H9 (cell line): Measurements from ENCODE around the gene SGCD. TPM values are rescaled to one million over a fixed set of nuclear protein-coding genes. Genes with fewer than 3 reads are reported as not detected.

Experiments used
- DNase-seq: peaks from one replicate; pipeline ENCODE4 v3.0.0-alpha.2; 2017
- H2AFZ ChIP-seq: one replicate; pipeline ENCODE4 v1.6.1; 2013; ENCODE audit warnings: mild to moderate bottlenecking, low read length, control low read depth, moderate library complexity
- H2AK5ac ChIP-seq: 2 replicates; pipeline ENCODE4 v1.6.1; 2013; ENCODE audit warnings: low read length, control low read depth, mixed read lengths; ENCODE audit not compliant: insufficient read length
- H2BK120ac ChIP-seq: one replicate; pipeline ENCODE4 v1.6.1; 2013; ENCODE audit warnings: low read depth, mild to moderate bottlenecking, low read length, control low read depth, inconsistent platforms; ENCODE audit not compliant: poor library complexity, severe bottlenecking
- H2BK12ac ChIP-seq: 2 replicates; pipeline ENCODE4 v1.6.1; 2013; ENCODE audit warnings: low read length, control low read depth, mixed read lengths, low read depth; ENCODE audit not compliant: insufficient read length
- H2BK15ac ChIP-seq: 2 replicates; pipeline ENCODE4 v1.6.1; 2013; ENCODE audit warnings: low read depth, low read length, control low read depth
- H2BK20ac ChIP-seq: one replicate; pipeline ENCODE4 v1.6.1; 2013; ENCODE audit warnings: low read depth, mild to moderate bottlenecking, low read length, control low read depth, inconsistent platforms; ENCODE audit not compliant: poor library complexity, severe bottlenecking
- H2BK5ac ChIP-seq: 2 replicates; pipeline ENCODE4 v1.6.1; 2013; ENCODE audit warnings: low read length, control low read depth, mixed read lengths; ENCODE audit not compliant: insufficient read length
- H3K14ac ChIP-seq: 2 replicates; pipeline ENCODE4 v1.6.1; 2013; ENCODE audit warnings: low read length, control low read depth; ENCODE audit not compliant: insufficient read depth
- H3K18ac ChIP-seq: 2 replicates; pipeline ENCODE4 v1.6.1; 2013; ENCODE audit warnings: low read depth, mild to moderate bottlenecking, mixed read lengths, low read length, control low read depth; ENCODE audit not compliant: insufficient read length
- H3K23ac ChIP-seq: 2 replicates; pipeline ENCODE4 v1.6.1; 2013; ENCODE audit warnings: low read length, control low read depth, mixed read lengths, low read depth; ENCODE audit not compliant: insufficient read length
- H3K23me2 ChIP-seq: 2 replicates; pipeline ENCODE4 v1.6.1; 2013; ENCODE audit warnings: low read depth, mild to moderate bottlenecking, mixed read lengths, low read length, control low read depth; ENCODE audit not compliant: insufficient read length, poor library complexity, severe bottlenecking
- H3K27ac ChIP-seq: 2 replicates; pipeline ENCODE4 v1.5.1; 2013; ENCODE audit warnings: low read length, control low read depth, mixed read lengths, low read depth; ENCODE audit not compliant: insufficient read length
- H3K27me3 ChIP-seq: 2 replicates; pipeline ENCODE4 v1.6.1; 2013; ENCODE audit warnings: low read length, control low read depth, inconsistent platforms; ENCODE audit not compliant: insufficient read depth
- H3K4ac ChIP-seq: 2 replicates; pipeline ENCODE4 v1.6.1; 2013; ENCODE audit warnings: low read depth, mild to moderate bottlenecking, control low read depth, inconsistent platforms, low read length, moderate library complexity
- H3K4me1 ChIP-seq: 2 replicates; pipeline ENCODE4 v1.6.1; 2013; ENCODE audit warnings: low read length, control low read depth, inconsistent platforms; ENCODE audit not compliant: insufficient read depth
- H3K4me2 ChIP-seq: 2 replicates; pipeline ENCODE4 v1.6.1; 2013; ENCODE audit warnings: low read length, control low read depth, mixed read lengths; ENCODE audit not compliant: insufficient read length, insufficient read depth
- H3K56ac ChIP-seq: 2 replicates; pipeline ENCODE4 v1.6.1; 2013; ENCODE audit warnings: low read depth, mild to moderate bottlenecking, mixed read lengths, low read length, control low read depth; ENCODE audit not compliant: insufficient read length
- H3K79me1 ChIP-seq: 2 replicates; pipeline ENCODE4 v1.6.1; 2013; ENCODE audit warnings: low read depth, mild to moderate bottlenecking, moderate library complexity, low read length, control low read depth, inconsistent platforms; ENCODE audit not compliant: insufficient read depth, poor library complexity, severe bottlenecking
- H3K79me2 ChIP-seq: 2 replicates; pipeline ENCODE4 v1.6.1; 2013; ENCODE audit warnings: low read length, control low read depth, inconsistent platforms; ENCODE audit not compliant: insufficient read depth
- H3K9ac ChIP-seq: 2 replicates; pipeline ENCODE4 v1.6.1; 2013; ENCODE audit warnings: low read length, control low read depth, mixed read lengths; ENCODE audit not compliant: insufficient read length; ENCODE audit errors: extremely low read depth
- H3K9me3 ChIP-seq: one replicate; pipeline ENCODE4 v1.6.1; 2013; ENCODE audit warnings: low read depth, low read length, inconsistent platforms; ENCODE audit not compliant: control insufficient read depth
- H3T11ph ChIP-seq: one replicate; pipeline ENCODE4 v1.6.1; 2013; ENCODE audit warnings: mild to moderate bottlenecking, low read length, control low read depth, inconsistent platforms
- H4K20me1 ChIP-seq: one replicate; pipeline ENCODE4 v1.6.1; 2013; ENCODE audit not compliant: control insufficient read depth, insufficient read length, insufficient read depth
- H4K5ac ChIP-seq: 2 replicates; pipeline ENCODE4 v1.6.1; 2013; ENCODE audit warnings: low read depth, mild to moderate bottlenecking, mixed read lengths, low read length, control low read depth; ENCODE audit not compliant: insufficient read length
- H4K8ac ChIP-seq: replicated peaks from 2 replicates; pipeline ENCODE4 v1.6.1; 2013; ENCODE audit warnings: low read length, control low read depth, mixed read lengths, low read depth; ENCODE audit not compliant: insufficient read length
- H4K91ac ChIP-seq: 2 replicates; pipeline ENCODE4 v1.6.1; 2013; ENCODE audit warnings: low read depth, mild to moderate bottlenecking, moderate library complexity, mixed read lengths, low read length, control low read depth; ENCODE audit not compliant: insufficient read length
- H3K27ac Mint-ChIP-seq, 3 experiments: 2 replicates in 2 of 3; 3 replicates in 1 of 3; pipeline ENCODE4 v1.8.0; 2020 to 2021; ENCODE audit warnings: mixed read lengths in 3 of 3, mild to moderate bottlenecking in 1 of 3, moderate library complexity in 1 of 3
- H3K27me3 Mint-ChIP-seq: 2 replicates; pipeline ENCODE4 v1.8.0; 2021; ENCODE audit warnings: low read depth, mild to moderate bottlenecking, moderate library complexity, mixed read lengths
- H3K36me3 Mint-ChIP-seq, 3 experiments: 2 replicates in 2 of 3; 3 replicates in 1 of 3; pipeline ENCODE4 v1.8.0; 2020 to 2021; ENCODE audit warnings: low read depth in 3 of 3, mixed read lengths in 3 of 3; ENCODE audit not compliant: insufficient read depth in 1 of 3
- H3K4me1 Mint-ChIP-seq, 2 experiments: 2 replicates each; pipeline ENCODE4 v1.8.0; 2020; ENCODE audit warnings: mixed read lengths in 2 of 2
- H3K4me3 Mint-ChIP-seq, 2 experiments: 2 replicates in 1 of 2; 3 replicates in 1 of 2; pipeline ENCODE4 v1.8.0; 2020 to 2021; ENCODE audit warnings: mild to moderate bottlenecking in 2 of 2, mixed read lengths in 2 of 2, moderate library complexity in 1 of 2
- H3K9me3 Mint-ChIP-seq, 2 experiments: 2 replicates in 1 of 2; 3 replicates in 1 of 2; pipeline ENCODE4 v1.8.0; 2020; ENCODE audit warnings: mild to moderate bottlenecking in 2 of 2, mixed read lengths in 2 of 2, moderate library complexity in 1 of 2
- CTCF ChIP-seq: fragments of 200-600 bp; sonication (generic); conservative IDR thresholded peaks from 3 replicates; pipeline ENCODE4 v1.8.0; 2021; ENCODE audit warnings: antibody characterized with exemption, mild to moderate bottlenecking
- WGBS: extraction: QIAGEN DNeasy Blood & Tissue Kit; methylation state at CpG from one replicate; pipeline ENCODE4 v1.1.7; 2013; ENCODE audit warnings: missing lambda C conversion rate, low lambda C conversion rate, mixed read lengths; ENCODE audit not compliant: insufficient read length; ENCODE audit errors: extremely low coverage; 5-methylcytosine and 5-hydroxymethylcytosine counted together
- total RNA-seq: library from RNA; stranded (reverse); gene quantifications from 2 replicates; pipeline ENCODE4 v1.2.1, GENCODE V29; 2021

SGCD gene
- total RNA-seq, 1 experiment from 2014 or later = 0.11 TPM

GRCh38 chr5:156427315-156427714 is 100.4 kb downstream of the SGCD start:
- H2BK12ac ChIP-seq = no peak overlapping the region
- H3K14ac ChIP-seq = no peak overlapping the region
- H3K9me3 ChIP-seq = no peaks in the 10 kb centered on the region
- no peak for DNase-seq
- peaks cover 0 to 3% of the 10 kb centered on the region in 2 experiments; a peak in 1 of 5 replicates for H3K9me3 Mint-ChIP-seq
- no peaks in the 10 kb centered on the region for H4K20me1 ChIP-seq
- H2AFZ ChIP-seq = no peak overlapping the region
- no peak overlapping the region for H3K27ac ChIP-seq
- no peaks in the 10 kb centered on the region for H3K27me3 Mint-ChIP-seq
- no peak overlapping the region for H3T11ph ChIP-seq
- H3K23ac ChIP-seq = no peak overlapping the region
- H3K27ac Mint-ChIP-seq = no peak overlapping the region
- no peak overlapping the region for H2AK5ac ChIP-seq
- H3K4me3 Mint-ChIP-seq = no peak overlapping the region
- no peak overlapping the region for H4K8ac ChIP-seq
- H2BK120ac ChIP-seq = no peak overlapping the region
- H2BK20ac ChIP-seq = no peak overlapping the region
- H4K91ac ChIP-seq = no peak overlapping the region
- no peaks in the 10 kb centered on the region; a peak in 2 of 7 replicates for H3K36me3 Mint-ChIP-seq
- H3K79me2 ChIP-seq = no peaks in the 10 kb centered on the region
- WGBS = no CpG with 5 or more reads among the region's 4 CpGs
- TF ChIP-seq CTCF = no peak
- H3K18ac ChIP-seq = no peak overlapping the region
- no peaks in the 10 kb centered on the region for H3K79me1 ChIP-seq
- H3K27me3 ChIP-seq = no peaks in the 10 kb centered on the region
- no peak overlapping the region for H2BK15ac ChIP-seq
- peaks cover 13 to 16% of the 10 kb centered on the region in 2 experiments for H3K4me1 Mint-ChIP-seq
- H4K5ac ChIP-seq = no peak overlapping the region
- no peak overlapping the region for H2BK5ac ChIP-seq
- no peak overlapping the region for H3K4ac ChIP-seq
- no peak overlapping the region for H3K56ac ChIP-seq
- H3K4me1 ChIP-seq = peaks cover 3% of the 10 kb centered on the region
- H3K23me2 ChIP-seq = no peaks in the 10 kb centered on the region
- H3K9ac ChIP-seq = no peak overlapping the region
- H3K4me2 ChIP-seq = no peak overlapping the region
